Measurements from ENCODE around the gene HES1.

The HES1 gene

DNA sequence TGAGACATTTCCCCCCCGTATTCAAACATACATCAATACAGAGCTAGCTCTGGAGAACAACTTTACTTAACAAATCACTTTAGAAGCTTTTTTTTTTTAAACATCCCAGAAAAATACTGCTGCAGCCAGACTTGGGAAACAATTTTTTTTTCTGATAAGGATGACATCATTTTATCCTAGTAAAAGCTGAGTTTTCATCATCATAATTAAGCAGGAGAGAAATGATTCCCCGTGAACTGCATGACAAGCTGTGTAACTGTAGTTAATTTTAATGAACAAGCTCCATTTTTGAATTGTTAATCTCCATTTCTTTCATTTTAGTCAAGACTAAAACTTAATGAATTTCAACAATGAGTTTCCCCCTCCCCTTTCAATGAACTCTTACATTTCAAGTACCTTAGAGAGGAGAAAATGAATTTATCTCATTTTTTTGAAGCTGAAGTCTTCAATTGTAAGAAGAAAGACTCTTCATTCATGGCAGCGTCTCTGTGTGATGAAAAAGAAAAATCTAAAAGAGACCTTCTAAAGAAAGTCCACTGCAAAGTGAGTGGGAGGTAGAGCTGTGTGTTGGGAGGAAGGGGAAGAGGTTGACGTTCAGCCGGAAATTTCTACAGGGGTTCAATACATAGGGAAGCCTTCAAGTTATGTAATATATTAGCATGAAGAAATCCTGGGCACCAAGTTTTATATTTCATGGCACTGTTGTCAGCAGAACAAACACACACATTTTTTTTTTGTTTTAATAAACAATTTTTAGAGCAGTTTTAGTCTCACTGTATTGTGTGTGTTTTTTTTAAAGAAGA lies 31.7 kb downstream of the HES1 start:
- no peak for DNase-seq (ENCODE audit: low spot score)

DNA sequence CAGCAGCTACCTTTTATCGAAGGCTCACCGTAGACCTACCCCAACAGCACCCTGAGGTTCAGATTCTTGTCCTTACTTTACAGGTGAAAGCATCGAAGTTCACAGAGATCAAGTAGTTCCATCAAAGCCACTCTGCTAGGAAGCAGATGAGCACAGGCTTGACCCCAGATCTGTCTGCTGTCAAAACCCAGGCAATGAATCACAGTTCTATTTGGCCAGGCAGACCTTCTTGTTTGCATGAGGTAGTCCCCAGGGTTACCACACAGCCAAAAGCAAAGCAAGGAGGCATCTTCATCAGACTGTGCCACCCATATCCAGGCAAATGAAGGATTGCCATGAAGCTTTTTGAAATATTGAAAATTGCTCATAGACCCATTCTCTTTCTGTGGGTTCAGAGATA lies 33.0 kb downstream of the HES1 start:
- DNase-seq (ENCODE audit: low spot score): no peak

DNA sequence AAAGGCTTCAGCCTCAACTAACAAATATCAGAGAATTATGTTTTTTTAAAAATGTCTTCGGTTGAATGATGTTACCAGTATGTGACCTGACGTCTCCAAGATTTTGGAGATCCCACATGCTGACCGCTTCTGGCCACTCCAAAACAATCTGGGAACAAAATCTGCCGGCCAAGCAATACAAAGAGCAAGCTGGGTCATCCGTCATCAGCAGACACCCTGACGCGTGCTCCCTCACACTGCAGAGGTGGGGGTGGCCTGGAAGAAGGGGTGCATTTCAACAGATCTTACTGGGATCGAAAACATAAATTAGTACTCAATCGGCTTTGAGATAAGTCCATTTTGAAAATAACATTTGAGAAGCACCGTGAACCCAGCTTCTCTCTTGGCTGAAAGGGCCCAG lies 33.6 kb downstream of the HES1 start:
- DNase-seq (ENCODE audit: low spot score): no peak

DNA sequence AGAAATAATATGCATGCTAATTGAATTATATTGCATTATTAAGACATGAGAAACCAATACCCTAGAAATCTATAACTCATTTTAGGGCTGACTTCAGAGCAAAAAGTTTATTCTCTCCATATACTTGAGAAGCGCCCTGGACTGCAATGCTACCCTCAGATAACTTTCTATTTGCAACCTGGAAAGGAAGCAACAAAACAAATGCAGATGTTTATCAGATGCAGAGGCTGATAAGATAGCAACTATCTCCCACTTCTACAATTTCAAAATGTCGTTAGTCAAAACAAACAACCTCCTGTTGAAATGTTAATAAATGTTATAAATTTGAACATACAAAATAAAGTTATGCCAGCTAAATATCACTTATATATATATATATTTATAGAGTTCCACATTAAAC lies 34.8 kb downstream of the HES1 start:
- no peak for DNase-seq (ENCODE audit: low spot score)

DNA sequence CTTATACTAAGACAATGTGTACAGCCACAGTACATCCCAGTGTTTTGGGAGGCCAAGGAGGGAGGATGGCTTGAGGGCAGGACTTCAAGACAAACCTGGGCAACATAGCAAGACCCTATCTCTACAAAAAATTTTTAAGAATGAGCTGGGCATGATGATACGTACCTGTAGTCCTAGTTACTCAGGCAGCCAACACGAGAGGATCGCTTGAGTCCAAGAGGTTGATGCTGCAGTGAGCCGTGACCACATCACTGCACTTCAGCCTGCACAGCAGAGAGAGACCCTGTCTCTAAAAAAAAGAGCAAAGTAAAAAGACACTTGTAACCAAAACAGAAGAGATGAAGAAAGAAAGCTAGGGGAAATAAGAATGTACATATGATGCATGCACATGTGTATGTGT lies 38.5 kb downstream of the HES1 start:
- no peak for DNase-seq (ENCODE audit: low spot score)

DNA sequence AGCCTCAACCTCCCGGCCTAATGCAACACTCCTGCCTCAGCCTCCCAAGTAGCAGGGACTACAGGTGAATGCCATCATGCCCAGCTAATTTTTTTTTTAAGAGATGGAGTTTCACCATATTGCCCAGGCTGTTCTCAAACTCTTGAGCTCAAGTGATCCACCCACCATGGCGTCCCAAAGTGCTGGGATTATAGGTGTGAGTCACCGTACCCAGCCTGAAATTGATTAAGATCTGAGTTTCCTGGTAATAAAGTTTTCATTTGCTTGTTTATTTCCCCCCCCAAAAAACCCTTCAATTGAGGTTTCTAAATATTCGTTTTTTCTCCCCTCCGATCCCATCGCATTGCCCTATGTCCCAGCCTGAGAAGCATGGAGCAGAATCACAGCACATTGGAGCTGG lies 39.0 kb downstream of the HES1 start:
- DNase-seq (ENCODE audit: low spot score): no peak

DNA sequence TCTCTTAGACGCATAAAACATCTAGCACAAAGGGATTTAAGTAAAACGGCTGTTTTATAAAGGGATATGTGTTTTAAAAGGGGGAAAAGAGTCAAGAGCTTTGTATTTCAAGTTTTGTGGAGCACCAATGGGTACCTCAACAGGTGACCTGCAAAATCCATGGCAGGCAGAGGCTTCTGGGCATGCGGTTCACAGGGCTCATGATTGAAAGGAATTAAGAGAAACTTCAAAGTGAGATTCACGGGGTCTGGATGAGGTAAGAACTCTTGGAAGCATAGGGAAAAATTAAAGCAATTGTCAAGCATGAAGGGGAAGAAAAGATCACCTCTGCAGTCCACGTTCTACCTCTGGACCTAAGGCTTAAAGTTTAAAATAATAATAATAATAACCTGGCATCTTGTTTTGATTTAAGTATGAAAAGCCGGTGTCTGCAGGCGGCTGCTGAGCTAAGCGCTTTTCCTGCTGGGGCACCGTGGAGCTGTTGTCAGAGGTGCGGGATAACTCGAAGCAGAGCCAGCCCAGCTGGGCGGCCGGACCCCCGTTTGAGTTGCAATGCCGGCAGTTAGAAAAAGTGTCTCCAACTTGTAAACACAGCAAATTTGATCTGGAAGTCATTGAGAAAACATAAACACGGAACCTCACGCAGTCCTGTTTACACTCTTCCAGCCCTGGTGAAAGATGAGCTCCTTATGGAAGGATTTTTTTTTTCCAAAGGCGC lies 40.5 kb downstream of the HES1 start:
- peak; percentile 56 for DNase-seq (ENCODE audit: low spot score)

DNA sequence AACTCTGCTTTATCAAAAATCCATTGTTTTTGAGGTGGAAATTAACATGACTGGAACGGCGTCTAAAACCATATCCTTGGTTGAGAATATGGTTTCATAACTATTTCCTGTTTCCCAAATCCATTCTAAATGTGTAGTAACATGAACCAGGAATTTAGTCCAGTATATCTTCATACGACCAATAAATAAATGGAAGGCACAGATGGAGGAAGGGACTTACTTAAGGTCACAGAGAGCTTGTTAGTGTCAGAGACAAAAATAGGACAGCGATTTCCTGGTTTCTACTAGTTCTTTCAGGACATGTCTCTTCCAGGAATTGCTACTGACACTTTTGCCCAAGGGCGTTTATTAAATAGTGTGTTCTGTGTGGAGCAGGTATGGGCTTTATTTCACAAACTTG lies 41.2 kb downstream of the HES1 start:
- no peak for DNase-seq (ENCODE audit: low spot score)

DNA sequence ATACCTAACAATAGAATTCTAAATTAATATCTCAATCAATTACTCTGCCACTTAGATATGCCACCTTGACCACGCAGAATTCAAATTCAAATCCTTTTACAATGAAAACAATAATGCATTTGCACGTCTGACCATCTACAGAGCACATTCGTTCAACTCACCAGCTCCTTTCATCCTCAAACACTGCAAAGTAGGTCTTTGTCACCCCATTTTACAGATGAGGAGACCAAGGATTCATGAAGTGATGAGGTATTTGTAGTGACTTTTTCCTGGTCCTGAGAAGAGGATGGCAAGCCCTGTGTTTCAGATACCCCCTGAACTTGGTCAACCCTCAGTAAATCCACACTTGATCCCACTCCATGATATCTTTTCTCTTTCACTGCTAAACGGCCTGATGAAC lies 42.2 kb downstream of the HES1 start:
- no peak for DNase-seq (ENCODE audit: low spot score)

DNA sequence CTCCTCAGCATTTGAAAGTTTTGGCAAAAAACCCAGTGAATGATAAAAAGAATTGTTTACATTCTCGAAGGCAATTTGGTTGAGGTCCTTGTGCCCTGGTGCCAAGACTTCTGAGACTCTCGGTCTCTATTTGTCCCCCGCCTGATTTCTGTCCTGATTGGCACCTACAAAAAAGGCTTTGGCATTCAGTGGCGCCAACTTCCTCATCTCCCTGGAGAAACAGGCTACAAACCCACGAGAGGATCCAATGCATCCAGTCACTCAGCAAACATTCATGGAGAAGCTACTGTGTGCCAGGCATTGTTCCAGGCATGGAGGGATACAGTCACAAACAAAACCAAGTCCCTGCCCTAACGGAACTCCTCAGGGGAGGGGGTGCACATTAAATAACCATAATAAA lies 42.7 kb downstream of the HES1 start:
- DNase-seq (ENCODE audit: low spot score): no peak

DNA sequence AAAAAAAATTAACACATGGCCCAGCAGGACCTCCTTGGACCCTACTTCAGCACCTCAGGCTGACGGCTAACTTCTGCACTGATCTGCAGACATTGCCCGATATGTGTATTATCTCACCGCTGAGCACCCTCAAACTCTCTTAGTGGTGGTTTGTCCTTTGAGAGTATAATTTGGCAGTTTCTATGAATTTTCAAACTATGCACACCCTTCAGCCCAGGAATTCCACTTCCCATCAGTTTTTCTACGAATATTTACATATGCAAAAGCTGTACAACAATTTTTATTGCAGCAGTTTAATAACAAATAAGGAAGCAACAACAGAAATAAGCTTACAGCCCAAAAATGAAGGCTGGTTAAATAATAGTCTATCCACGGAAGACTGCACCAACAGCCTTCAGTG lies 44.6 kb downstream of the HES1 start:
- no peak for DNase-seq (ENCODE audit: low spot score)

DNA sequence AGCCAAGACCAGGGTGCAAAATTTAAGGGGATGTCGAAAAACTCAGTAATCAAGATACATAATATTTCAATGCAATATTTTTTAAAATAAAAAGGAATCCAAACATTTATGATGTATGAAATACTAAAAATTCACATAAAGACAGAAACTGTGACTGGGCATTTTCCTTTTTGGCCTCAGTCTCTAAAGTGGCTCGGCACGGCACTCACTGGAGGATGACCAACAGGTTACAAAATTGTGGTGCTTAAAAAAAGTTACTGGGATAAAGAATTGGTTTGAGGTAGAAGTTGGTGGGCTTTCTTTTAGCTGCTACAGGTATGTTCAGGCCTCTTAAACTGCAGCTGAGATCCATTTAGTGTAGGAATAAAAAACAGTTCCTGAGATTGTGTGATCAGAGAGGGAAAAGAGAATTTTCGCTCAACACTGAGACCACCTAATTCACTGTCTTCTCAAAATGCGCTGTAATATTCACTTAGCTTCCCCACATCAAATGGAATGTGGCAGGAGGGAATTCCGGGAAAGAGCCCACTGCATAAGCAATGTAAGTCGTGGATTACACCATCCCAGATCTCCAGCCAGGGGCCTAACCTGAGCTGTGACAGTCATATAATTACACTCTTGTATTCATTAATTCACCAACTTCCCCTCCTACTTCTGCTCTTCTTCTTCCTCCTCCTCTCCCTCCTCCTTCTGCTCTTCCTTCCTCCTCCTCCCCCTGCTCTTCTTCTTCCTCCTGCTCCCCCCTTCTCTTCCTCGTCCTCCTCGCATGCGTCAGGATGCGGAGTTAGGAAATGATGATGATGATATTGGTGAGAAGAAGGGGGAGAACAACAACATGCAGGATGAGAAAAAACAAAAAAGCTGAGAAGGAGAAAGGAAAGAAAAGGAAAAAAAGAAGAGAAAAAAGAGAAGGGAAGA lies 45.9 kb downstream of the HES1 start:
- DNase-seq (ENCODE audit: low spot score): no peak

DNA sequence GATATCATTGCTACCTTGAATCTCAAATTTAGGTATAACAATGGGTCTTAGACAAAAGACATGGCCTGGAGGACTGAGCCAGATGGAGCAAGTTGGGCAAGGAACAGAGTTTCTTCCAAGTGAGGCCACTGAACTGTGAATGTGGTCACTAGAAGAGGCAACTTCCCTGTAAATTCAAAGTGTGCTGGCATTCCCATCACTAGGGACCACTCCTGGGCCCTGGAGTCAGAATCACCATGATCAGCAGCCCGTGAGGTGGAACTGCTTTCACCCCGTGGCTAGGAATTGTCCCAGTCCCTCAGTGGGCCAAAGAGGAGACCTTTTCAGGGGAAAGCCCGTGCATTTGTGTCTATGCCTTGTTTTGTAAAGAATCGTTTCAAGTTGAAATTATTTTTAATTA lies 47.3 kb downstream of the HES1 start:
- no peak for DNase-seq (ENCODE audit: low spot score)

DNA sequence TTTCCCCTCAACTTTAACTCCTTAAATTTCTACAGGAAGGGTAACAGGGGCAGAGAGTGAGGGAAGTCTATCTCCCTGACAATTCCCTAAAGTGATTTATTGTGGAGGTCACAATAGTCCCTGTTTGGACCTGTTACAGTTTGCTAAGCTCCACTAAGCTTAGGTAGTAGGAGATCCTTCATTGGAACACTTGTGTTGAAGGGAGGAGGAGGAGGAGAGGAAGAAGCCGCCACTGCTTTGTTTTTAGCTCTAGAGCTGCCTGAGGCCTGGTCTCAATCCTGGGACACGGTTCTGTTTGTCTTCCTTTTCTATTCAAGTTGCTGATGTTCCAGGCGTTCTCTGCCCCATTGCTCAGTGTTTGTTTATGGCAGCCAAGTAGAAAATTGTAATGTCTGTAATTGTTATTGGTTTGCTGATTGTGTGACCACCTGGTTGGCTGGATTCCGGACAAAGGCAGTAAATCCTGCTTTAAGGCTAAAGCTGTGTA lies 48.4 kb downstream of the HES1 start:
- DNase-seq (ENCODE audit: low spot score): no peak

DNA sequence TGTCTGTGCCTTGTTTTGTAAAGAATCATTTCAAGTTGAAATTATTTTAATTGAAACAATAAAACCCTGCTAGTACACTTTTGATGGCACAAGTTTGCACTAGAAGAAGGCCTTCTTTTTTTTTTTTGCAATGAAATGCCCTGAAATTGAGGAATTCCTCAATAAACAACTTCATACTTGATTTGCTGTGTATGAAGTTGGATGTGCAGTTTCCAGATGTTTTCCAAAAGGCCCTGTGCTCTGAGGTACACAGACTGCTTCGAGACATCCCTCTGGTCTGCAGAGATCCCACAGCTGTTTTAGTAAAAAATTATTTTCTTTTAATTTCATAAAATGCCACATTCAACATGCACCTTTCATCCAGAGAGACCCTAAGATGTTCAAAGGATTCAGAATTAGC lies 48.9 kb downstream of the HES1 start:
- DNase-seq (ENCODE audit: low spot score): no peak

DNA sequence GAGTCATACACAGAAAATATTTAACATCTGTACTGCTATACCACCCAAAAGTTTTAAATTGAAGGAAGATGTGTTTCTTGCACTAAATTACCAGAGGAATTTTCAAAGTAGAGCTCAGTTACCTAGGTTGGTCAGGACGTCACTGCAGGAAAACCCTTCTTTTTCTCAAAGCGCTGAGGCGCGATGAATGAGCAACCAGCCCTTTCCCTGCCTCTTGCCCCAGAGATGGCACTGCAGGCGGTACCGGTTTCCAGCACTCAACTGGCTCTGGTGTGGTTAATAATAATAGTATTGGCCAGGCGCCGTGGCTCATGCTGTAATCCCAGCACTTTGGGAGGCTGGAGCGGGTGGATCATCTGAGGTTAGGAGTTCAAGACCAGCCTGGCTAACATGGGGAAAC lies 49.3 kb downstream of the HES1 start:
- no peak for DNase-seq (ENCODE audit: low spot score)

DNA sequence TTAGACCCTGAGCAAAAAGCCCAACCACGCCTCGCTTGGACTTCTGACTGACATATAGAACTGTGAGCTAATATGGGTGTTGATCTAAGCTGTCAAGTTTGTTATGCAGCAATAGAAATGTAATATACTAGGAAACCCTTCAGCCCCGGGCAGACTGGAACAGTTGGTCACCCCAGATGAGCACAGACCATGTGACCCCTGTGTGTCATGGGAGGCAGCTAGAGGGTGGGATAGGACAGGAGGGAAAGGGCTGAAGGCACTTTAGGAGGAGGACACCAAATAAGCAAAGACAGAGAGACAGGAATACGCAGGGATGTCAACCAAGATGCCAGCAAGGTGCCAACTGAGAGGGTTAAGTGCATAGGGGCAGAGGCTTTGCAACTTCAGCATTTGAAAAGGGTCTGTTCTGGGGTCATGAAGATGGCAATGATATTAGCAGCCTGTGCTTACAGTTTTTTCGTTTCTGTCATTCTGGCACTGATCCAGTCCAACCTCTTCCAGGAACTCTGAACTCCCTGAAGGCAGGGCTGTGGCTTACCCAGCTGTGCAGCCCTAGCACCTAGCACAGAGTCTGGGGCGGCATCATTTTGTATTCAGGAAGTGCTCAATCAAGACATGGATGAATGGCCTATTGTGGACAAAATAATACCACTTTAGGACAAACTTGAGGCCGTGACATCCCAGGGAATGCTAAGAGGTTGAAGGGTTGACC lies 51.4 kb downstream of the HES1 start:
- DNase-seq (ENCODE audit: low spot score): no peak

Data from ecto neural progenitor cell (in vitro differentiated cells).